CD4-positive, alpha-beta T cell treated with Interleukin-12 subunit alpha and Interleukin-12 subunit beta, for 1 hour (primary cell): ENCODE data around the gene ANAPC15.
"Not testable (repeated sequence)": the region's sequence is repeated elsewhere in the genome, so short reads cannot be mapped to it uniquely, and the experiment has no call there.

Experiments
- DNase-seq: peaks from one replicate; pipeline ENCODE4 v3.0.0-alpha.2; 2020

ANAPC15 gene

GRCh38 chr11:72112143-72112977 is at the start of gene ANAPC15:
Gene ANAPC15 (minus strand): TSS chr11:72112695. CDS start chr11:72111276, 1,419 bp downstream.
- peak; percentile 99 for DNase-seq

- DNase-seq = no peak
These were observed 47.8 kb upstream of the ANAPC15 start for GRCh38 chr11:72160319-72160718.

GRCh38 chr11:72157131-72157530 is 44.6 kb upstream of the ANAPC15 start:
- DNase-seq = no peak

GRCh38 chr11:72155751-72156150 is 43.3 kb upstream of the ANAPC15 start:
- no peak for DNase-seq

GRCh38 chr11:72154816-72155215 is 42.3 kb upstream of the ANAPC15 start:
- DNase-seq = no peak

- DNase-seq = not testable (repeated sequence)
These were observed 41.4 kb upstream of the ANAPC15 start for GRCh38 chr11:72153874-72154273.

GRCh38 chr11:72150882-72151281 is 38.4 kb upstream of the ANAPC15 start:
- DNase-seq = no peak

- DNase-seq = no peak
These were observed 34.1 kb upstream of the ANAPC15 start for GRCh38 chr11:72146625-72147024.

- no peak for DNase-seq
These were observed 32.5 kb upstream of the ANAPC15 start for GRCh38 chr11:72144807-72145565.

GRCh38 chr11:72142543-72142942 is 30.0 kb upstream of the ANAPC15 start:
- DNase-seq = not testable (repeated sequence)

GRCh38 chr11:72142086-72142485 is 29.6 kb upstream of the ANAPC15 start:
- not testable (repeated sequence) for DNase-seq

- no peak for DNase-seq
These were observed 28.6 kb upstream of the ANAPC15 start for GRCh38 chr11:72141066-72141465.

- no peak for DNase-seq
These were observed 28.2 kb upstream of the ANAPC15 start for GRCh38 chr11:72140661-72141060.

GRCh38 chr11:72139500-72139899 is 27.0 kb upstream of the ANAPC15 start:
- DNase-seq = no peak

GRCh38 chr11:72138821-72139390 is 26.4 kb upstream of the ANAPC15 start:
- DNase-seq = no peak

- DNase-seq = no peak
These were observed 24.3 kb upstream of the ANAPC15 start for GRCh38 chr11:72136684-72137262.

- no peak for DNase-seq
These were observed 23.6 kb upstream of the ANAPC15 start for GRCh38 chr11:72135891-72136683.

GRCh38 chr11:72135473-72135872 is 23.0 kb upstream of the ANAPC15 start, which contains the start of gene FOLR3:
Gene FOLR3 (plus strand): TSS chr11:72135725. CDS start chr11:72135953, 228 bp downstream.
- not testable (repeated sequence) for DNase-seq

GRCh38 chr11:72132646-72133045 is 20.2 kb upstream of the ANAPC15 start:
- no peak for DNase-seq

- no peak for DNase-seq
These were observed 16.9 kb upstream of the ANAPC15 start for GRCh38 chr11:72129381-72129780.

- no peak for DNase-seq
These were observed 15.4 kb upstream of the ANAPC15 start for GRCh38 chr11:72127923-72128322.

GRCh38 chr11:72125956-72126355 is 13.5 kb upstream of the ANAPC15 start:
- no peak for DNase-seq
